K562 (cell line): ENCODE data around the gene IDUA. TPM values are rescaled to one million over a fixed set of nuclear protein-coding genes. Genes with fewer than 3 reads are reported as not detected.
A peak's percentile ranks its signal among the peaks of the same experiment; 100 is the strongest.

Experiments used
- ATF2 ChIP-seq: sonication (generic); formaldehyde crosslinking; IDR thresholded peaks from 2 replicates; pipeline ENCODE4 v1.8.1; 2022; ENCODE audit warnings: missing genetic modification reagents
- CGGBP1 ChIP-seq: fragments of 250-450 bp; sonication (Bioruptor Pico); IDR thresholded peaks from 2 replicates; pipeline ENCODE4 v1.9.0; 2021; ENCODE audit warnings: mild to moderate bottlenecking
- E2F1 ChIP-seq: sonication (generic); formaldehyde crosslinking; IDR thresholded peaks from 2 replicates; pipeline ENCODE4 v1.8.1; 2023; ENCODE audit warnings: mild to moderate bottlenecking, missing genetic modification reagents, moderate library complexity
- HLTF ChIP-seq: fragments of 450-650 bp; IDR thresholded peaks from 2 replicates; pipeline ENCODE4 v1.6.1; 2016
- MED1 ChIP-seq: sonication (generic); formaldehyde crosslinking; IDR thresholded peaks from 2 replicates; pipeline ENCODE4 v1.8.1; 2023; ENCODE audit warnings: missing genetic modification reagents, borderline replicate concordance
- PBX2 ChIP-seq, 2 experiments: IDR thresholded peaks in 1 of 2; conservative IDR thresholded peaks in 1 of 2; 2 replicates each; pipeline ENCODE4 v1.6.1; 2016; ENCODE audit warnings: low read depth in 2 of 2, mild to moderate bottlenecking in 1 of 2, missing compliant biosample characterization in 1 of 2, missing genetic modification characterization in 1 of 2, moderate library complexity in 1 of 2
- SIN3A ChIP-seq, 2 experiments: fragments of 150-350 bp in 1 of 2; IDR thresholded peaks; 2 replicates each; pipeline ENCODE4 v1.6.1; 2011 to 2016; ENCODE audit warnings: borderline replicate concordance in 2 of 2, low read depth in 2 of 2, low read length in 2 of 2, mild to moderate bottlenecking in 2 of 2, moderate library complexity in 2 of 2; ENCODE audit not compliant: control insufficient read depth in 1 of 2
- SRSF9 ChIP-seq: fragments of 200-400 bp; formaldehyde crosslinking; IDR thresholded peaks from 2 replicates; pipeline ENCODE4 v1.6.1; 2017; ENCODE audit warnings: low read depth, low read length, borderline replicate concordance
- ZNF311 ChIP-seq: fragments of 250-450 bp; sonication (Bioruptor Pico); IDR thresholded peaks from 2 replicates; pipeline ENCODE4 v1.4.0; 2020; ENCODE audit warnings: mild to moderate bottlenecking, moderate library complexity
- ZNF318 ChIP-seq, 2 experiments: fragments of 450-650 bp; IDR thresholded peaks; 2 replicates each; pipeline ENCODE4 v1.6.1; 2016; ENCODE audit warnings: mild to moderate bottlenecking in 2 of 2, borderline replicate concordance in 1 of 2, low read depth in 1 of 2, moderate library complexity in 1 of 2
- ZNF551 ChIP-seq: fragments of 250-450 bp; sonication (Bioruptor Pico); IDR thresholded peaks from 2 replicates; pipeline ENCODE4 v1.5.0; 2021; ENCODE audit warnings: mild to moderate bottlenecking, moderate library complexity
- polyA plus RNA-seq, 8 experiments: library from polyadenylated mRNA; depleted of rRNA in 4 of 8; stranded (reverse) in 5 of 8; unstranded in 3 of 8; fragments of >200 nt; fragmentation: Nextera tagmentation in 2 of 8; fragmentation: Illumina TruSeq in 1 of 8; extraction: Ambion mirVana in 2 of 8; extraction: Trizol in 1 of 8; gene quantifications; 2 replicates each; pipeline versions ENCODE4 v1.2.1 to v1.2.3, GENCODE V29; 2011 to 2014; ENCODE audit warnings: inconsistent platforms in 1 of 8, missing spikeins in 1 of 8
- total RNA-seq, 7 experiments: library from RNA; depleted of rRNA in 6 of 7; stranded (reverse); fragments of >200 nt in 6 of 7; fragmentation: Illumina TruSeq in 2 of 7; extraction: Trizol in 2 of 7; gene quantifications; 2 replicates each; pipeline versions ENCODE4 v1.2.1 to v1.2.3, GENCODE V29; 2011 to 2021; ENCODE audit warnings: low replicate concordance in 1 of 7

Gene IDUA
- total and polyA plus RNA-seq, 9 of the 15 experiments (the other 6 are each of a cell fraction or from before 2014, with no cell fraction given), result 0.04 to 16.1 (median 1.2) TPM

GRCh38 chr4:986879-987623, at the start of gene IDUA (continued):
- TF ChIP-seq E2F1 (CRISPR knock-in tag), result no peak
- TF ChIP-seq ATF2 (CRISPR knock-in tag), result no peak
- no peak for TF ChIP-seq ZNF551 (CRISPR knock-in tag)
- no peak for TF ChIP-seq ZNF318 (IDR thresholded peaks at IDR 0.05; ENCODE audit: borderline replicate concordance in 1 of 2, low read depth in 1 of 2)
- TF ChIP-seq PBX2 (CRISPR knock-in tag; IDR thresholded peaks at IDR 0.05; ENCODE audit: low read depth), result no peak
- no peak for TF ChIP-seq PBX2 (tag; conservative IDR thresholded peaks at IDR 0.05; ENCODE audit: low read depth)
- TF ChIP-seq HLTF, result no peak
- no peak for TF ChIP-seq MED1 (CRISPR knock-in tag)
- no peak for TF ChIP-seq ZNF311 (CRISPR knock-in tag)
- peak in 1 of 2 experiments; percentile 76; a peak in 1 of 4 replicates for TF ChIP-seq SIN3A (IDR thresholded peaks at IDR 0.05; ENCODE audit: borderline replicate concordance in 2 of 2, control insufficient read depth in 1 of 2, low read depth in 2 of 2, low read length in 2 of 2)
- no peak for TF ChIP-seq SRSF9
- TF ChIP-seq CGGBP1 (CRISPR knock-in tag), result no peak
